MCF 10A (cell line): ENCODE data around the gene WNT7B. TPM values are rescaled to one million over a fixed set of nuclear protein-coding genes. Genes with fewer than 3 reads are reported as not detected.

Source experiments
- BruUV-seq: library from RNA; stranded (reverse); fragments of 400-500 nt; replicated peaks from 2 replicates; lab custom pipeline; 2021; lab: Mats Ljungman, UMichigan
- CTCF ChIA-PET: fragments of 300-600 bp; sonication (Branson Sonifier 250); formaldehyde crosslinking; extraction: SDS; loops from one replicate; lab custom pipeline; 2021; ENCODE audit warnings: antibody characterized with exemption, inconsistent platforms; lab: Yijun Ruan, JAX
- POLR2A ChIA-PET: fragments of 300-600, 350-650 bp; sonication (Branson Sonifier 250); formaldehyde crosslinking; extraction: SDS; loops from one replicate; lab custom pipeline; 2020; ENCODE audit warnings: antibody characterized with exemption, inconsistent platforms; lab: Yijun Ruan, JAX
- DNase-seq: peaks from one replicate; pipeline ENCODE4 v3.0.0-alpha.2; 2018; ENCODE audit not compliant: unreplicated experiment
- H3K27ac Mint-ChIP-seq: one replicate; pipeline ENCODE4 v1.8.0; 2022; ENCODE audit warnings: mild to moderate bottlenecking, low read depth, mixed read lengths; ENCODE audit not compliant: unreplicated experiment
- H3K27me3 Mint-ChIP-seq: one replicate; pipeline ENCODE4 v1.8.0; 2022; ENCODE audit warnings: mixed read lengths; ENCODE audit not compliant: insufficient read depth, unreplicated experiment
- H3K36me3 Mint-ChIP-seq: one replicate; pipeline ENCODE4 v1.8.0; 2022; ENCODE audit warnings: mild to moderate bottlenecking, moderate library complexity, mixed read lengths; ENCODE audit not compliant: insufficient read depth, unreplicated experiment
- H3K4me1 Mint-ChIP-seq: one replicate; pipeline ENCODE4 v1.8.0; 2022; ENCODE audit warnings: mixed read lengths; ENCODE audit not compliant: insufficient read depth, unreplicated experiment
- H3K4me3 Mint-ChIP-seq: one replicate; pipeline ENCODE4 v1.8.0; 2022; ENCODE audit warnings: mild to moderate bottlenecking, moderate library complexity, mixed read lengths; ENCODE audit not compliant: unreplicated experiment
- H3K9me3 Mint-ChIP-seq: one replicate; pipeline ENCODE4 v1.8.0; 2022; ENCODE audit warnings: mixed read lengths; ENCODE audit not compliant: unreplicated experiment
- intact Hi-C: fragments of 100-400 bp; cut with micrococcal nuclease; formaldehyde crosslinking; loops from 2 replicates; pipeline ENCODE4 v1.14.1; 2022
- total RNA-seq: library from RNA; stranded (reverse); gene quantifications from 2 replicates; pipeline ENCODE4 v1.2.3, GENCODE V29; 2022
- TF ChIP-seq, protein P1 (sequence below): fragments of 200-600 bp; IDR thresholded peaks from one replicate; pipeline ENCODE4 v1.8.0; 2022; ENCODE audit warnings: antibody characterized with exemption, mild to moderate bottlenecking; ENCODE audit not compliant: unreplicated experiment

WNT7B gene
- total RNA-seq, 1 experiment from 2014 or later: 0.28 TPM

DNA sequence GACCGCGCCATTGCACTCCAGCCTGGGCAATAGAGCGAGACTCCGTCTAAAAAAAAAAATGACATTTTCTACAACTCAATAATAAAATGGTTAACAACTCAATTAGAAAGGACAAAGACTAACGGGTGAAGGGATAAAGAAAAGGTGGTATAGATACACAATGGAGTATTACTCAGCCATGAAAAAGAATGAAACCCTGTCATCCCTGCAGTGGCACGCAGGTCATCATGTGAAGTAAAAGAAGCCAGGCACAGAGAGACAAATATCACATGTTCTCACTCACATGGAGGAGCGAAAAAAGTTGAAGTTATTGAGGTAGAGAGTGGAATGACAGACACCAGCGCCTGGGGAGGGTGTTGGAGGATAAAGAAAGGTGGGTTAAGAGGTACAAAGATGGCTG, 39.0 kb downstream of the WNT7B start:
- POLR2A ChIA-PET: no interaction called here
- BruUV-seq: no TSS peak
- no peak for DNase-seq
- H3K27ac Mint-ChIP-seq: no peak overlapping the region
- TF ChIP-seq, protein P1, sequence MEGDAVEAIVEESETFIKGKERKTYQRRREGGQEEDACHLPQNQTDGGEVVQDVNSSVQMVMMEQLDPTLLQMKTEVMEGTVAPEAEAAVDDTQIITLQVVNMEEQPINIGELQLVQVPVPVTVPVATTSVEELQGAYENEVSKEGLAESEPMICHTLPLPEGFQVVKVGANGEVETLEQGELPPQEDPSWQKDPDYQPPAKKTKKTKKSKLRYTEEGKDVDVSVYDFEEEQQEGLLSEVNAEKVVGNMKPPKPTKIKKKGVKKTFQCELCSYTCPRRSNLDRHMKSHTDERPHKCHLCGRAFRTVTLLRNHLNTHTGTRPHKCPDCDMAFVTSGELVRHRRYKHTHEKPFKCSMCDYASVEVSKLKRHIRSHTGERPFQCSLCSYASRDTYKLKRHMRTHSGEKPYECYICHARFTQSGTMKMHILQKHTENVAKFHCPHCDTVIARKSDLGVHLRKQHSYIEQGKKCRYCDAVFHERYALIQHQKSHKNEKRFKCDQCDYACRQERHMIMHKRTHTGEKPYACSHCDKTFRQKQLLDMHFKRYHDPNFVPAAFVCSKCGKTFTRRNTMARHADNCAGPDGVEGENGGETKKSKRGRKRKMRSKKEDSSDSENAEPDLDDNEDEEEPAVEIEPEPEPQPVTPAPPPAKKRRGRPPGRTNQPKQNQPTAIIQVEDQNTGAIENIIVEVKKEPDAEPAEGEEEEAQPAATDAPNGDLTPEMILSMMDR: no peak
- H3K9me3 Mint-ChIP-seq: peaks cover 7% of the 10 kb centered on the region
- CTCF ChIA-PET: interaction anchor here (0.7 kb wide), 1 partner anchor 12 kb away, joined by 4 read pairs; no protein-coding TSS in a partner anchor
- peaks cover 26% of the 10 kb centered on the region for H3K4me1 Mint-ChIP-seq
- intact Hi-C loops: no loop called here
- no peaks in the 10 kb centered on the region for H3K36me3 Mint-ChIP-seq
- no peaks in the 10 kb centered on the region for H3K27me3 Mint-ChIP-seq
- no peak overlapping the region for H3K4me3 Mint-ChIP-seq

DNA sequence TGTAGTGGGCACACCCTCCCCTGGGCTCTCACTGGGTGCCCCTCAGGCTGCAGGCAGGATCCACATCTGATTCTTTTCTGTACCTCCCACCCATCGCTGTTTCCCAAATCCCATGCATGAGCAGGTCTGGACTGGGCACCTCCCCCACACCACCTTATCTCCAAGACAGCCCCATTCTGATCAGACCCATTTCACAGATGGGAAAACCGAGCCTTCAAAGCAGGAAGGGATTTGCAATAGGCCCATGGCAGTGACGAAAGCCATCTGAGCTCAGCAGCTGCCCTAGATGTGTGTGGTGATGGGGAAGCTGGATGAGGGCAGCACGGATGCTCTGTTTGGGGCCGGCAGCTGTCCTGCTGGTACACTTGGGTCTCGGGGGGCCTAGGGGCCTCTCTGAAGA, 41.4 kb downstream of the WNT7B start:
- TF ChIP-seq, protein P1: no peak
- intact Hi-C loops: loop anchor here (2.0 kb wide), 1 partner anchor 17 kb away; no protein-coding TSS in a partner anchor
- H3K9me3 Mint-ChIP-seq: peaks cover 7% of the 10 kb centered on the region
- ChIA-PET CTCF (no interaction called here), POLR2A (no interaction called here)
- BruUV-seq: no TSS peak
- H3K36me3 Mint-ChIP-seq: no peaks in the 10 kb centered on the region
- no peak for DNase-seq
- H3K4me1 Mint-ChIP-seq: peaks cover 24% of the 10 kb centered on the region
- H3K27ac Mint-ChIP-seq: peak overlapping the region; percentile 83
- H3K27me3 Mint-ChIP-seq: no peaks in the 10 kb centered on the region
- peak overlapping the region; percentile 66 for H3K4me3 Mint-ChIP-seq

DNA sequence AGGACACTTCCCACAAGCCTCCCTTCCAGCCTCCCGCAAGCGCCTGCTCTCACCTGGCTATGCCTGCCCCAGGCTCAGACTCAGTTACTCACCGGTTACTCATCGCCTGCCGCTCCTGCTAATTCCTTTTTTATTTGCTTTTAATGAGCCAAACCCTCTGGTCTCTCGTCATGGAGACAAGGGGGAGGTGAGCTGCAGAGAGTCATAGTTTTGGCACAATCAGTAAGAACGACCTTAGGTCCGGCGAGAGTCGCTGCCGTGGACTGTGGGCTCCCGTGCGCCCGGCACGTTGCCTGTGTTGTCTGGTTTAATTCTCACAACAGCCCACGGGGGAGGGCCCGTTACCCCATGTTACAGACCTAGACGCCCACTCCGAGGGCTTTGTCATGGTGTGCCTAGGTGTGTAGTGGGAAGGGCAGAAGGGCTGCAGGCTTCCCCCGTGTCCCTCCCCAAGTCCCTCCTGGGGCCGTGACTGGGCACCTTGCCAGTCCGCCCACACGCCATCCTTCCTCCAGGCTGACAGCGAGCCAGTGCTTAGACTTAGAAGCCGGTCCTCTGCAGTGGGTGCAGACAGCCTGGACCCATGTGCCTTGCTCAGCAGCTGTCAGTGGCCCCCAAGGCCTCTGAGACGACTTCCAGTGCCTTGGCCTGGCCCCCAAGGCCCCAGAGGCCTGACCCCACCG, 42.2 kb downstream of the WNT7B start:
- DNase-seq: peak; percentile 98
- no TSS peak for BruUV-seq
- Mint-ChIP-seq H3K27ac (peak overlapping the region; percentile 83), H3K36me3 (no peaks in the 10 kb centered on the region), H3K4me1 (peaks cover 24% of the 10 kb centered on the region), H3K4me3 (peak overlapping the region; percentile 66), H3K9me3 (peaks cover 7% of the 10 kb centered on the region), H3K27me3 (no peaks in the 10 kb centered on the region)
- intact Hi-C loops: loop anchor here (2.0 kb wide), 1 partner anchor 16 kb away; no protein-coding TSS in a partner anchor
- TF ChIP-seq, protein P1: no peak
- ChIA-PET POLR2A (interaction anchor here (0.5 to 1.4 kb wide), 2 partner anchors 71 to 463 kb away, joined by 3 to 4 read pairs; no protein-coding TSS in a partner anchor), CTCF (interaction anchor here (0.7 to 1.1 kb wide), 2 partner anchors 71 to 330 kb away, joined by 3 to 5 read pairs; no protein-coding TSS in a partner anchor)

DNA sequence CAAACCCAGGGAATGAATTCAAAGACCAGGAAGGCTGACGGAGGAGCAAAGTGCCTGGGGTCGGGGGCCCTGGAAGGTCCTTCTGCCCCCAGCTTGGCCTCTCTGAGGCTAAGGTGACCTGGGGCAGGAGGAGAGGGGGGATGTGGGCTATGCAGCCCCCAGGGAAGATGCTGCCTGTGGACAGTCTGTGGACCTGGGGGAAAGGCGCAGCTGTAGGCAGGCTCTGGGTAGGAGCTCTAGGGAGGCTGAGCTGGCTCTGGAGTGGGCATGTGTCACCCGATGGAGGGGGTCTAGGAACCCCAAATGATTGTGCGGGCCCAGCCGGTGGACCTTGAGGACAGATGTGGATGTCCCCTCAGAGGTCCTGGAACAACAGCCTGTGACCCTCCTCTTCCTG, 42.8 kb downstream of the WNT7B start:
- ChIA-PET POLR2A (interaction anchor here (0.5 to 1.4 kb wide), 2 partner anchors 71 to 462 kb away, joined by 3 to 4 read pairs; no protein-coding TSS in a partner anchor), CTCF (interaction anchor here (0.6 to 1.1 kb wide), 2 partner anchors 14 to 71 kb away, joined by 3 to 6 read pairs; no protein-coding TSS in a partner anchor)
- no TSS peak for BruUV-seq
- Mint-ChIP-seq H3K36me3 (no peaks in the 10 kb centered on the region), H3K9me3 (peaks cover 7% of the 10 kb centered on the region), H3K4me1 (peaks cover 24% of the 10 kb centered on the region), H3K27ac (peak overlapping the region; percentile 83), H3K4me3 (no peak overlapping the region), H3K27me3 (no peaks in the 10 kb centered on the region)
- no peak for DNase-seq
- TF ChIP-seq, protein P1: no peak
- intact Hi-C loops: loop anchor here (2.0 kb wide), 1 partner anchor 15 kb away; no protein-coding TSS in a partner anchor
